Esophagus muscularis mucosa (tissue), 4 donors: Measurements from ENCODE around the gene HOXD4. TPM values are rescaled to one million over a fixed set of nuclear protein-coding genes. Genes with fewer than 3 reads are reported as not detected.
A peak's percentile ranks its signal among the peaks of the same experiment; 100 is the strongest.

ENCODE experiments used
- DNase-seq: peaks from one replicate; pipeline ENCODE4 v3.0.0-alpha.2; 2017; ENCODE audit errors: extremely low spot score
- H3K27ac ChIP-seq, 4 donors: fragments of 200-600 bp; sonication (generic); replicated peaks in 1 of 4; 1 replicate in 3 of 4; 2 replicates in 1 of 4; pipeline ENCODE4 v1.5.1; 2016 to 2019; ENCODE audit warnings: mild to moderate bottlenecking in 1 of 4
- H3K27me3 ChIP-seq, 4 donors: fragments of 200-600 bp; sonication (generic); one replicate each; pipeline versions ENCODE4 v1.5.1 to v1.6.0; 2016 to 2019
- H3K36me3 ChIP-seq, 4 donors: fragments of 200-600 bp; sonication (generic); one replicate each; pipeline ENCODE4 v1.5.1; 2016 to 2019
- H3K4me1 ChIP-seq, 4 donors: fragments of 200-600 bp; sonication (generic); one replicate each; pipeline ENCODE4 v1.5.1; 2016 to 2019
- H3K4me3 ChIP-seq, 4 donors: fragments of 200-600 bp; sonication (generic); 1 replicate in 2 of 4; 2 replicates in 2 of 4; pipeline ENCODE4 v1.5.1; 2016 to 2019; ENCODE audit warnings: mild to moderate bottlenecking in 4 of 4, moderate library complexity in 1 of 4
- H3K9me3 ChIP-seq, 4 donors: fragments of 200-600 bp; sonication (generic); 1 replicate in 3 of 4; 2 replicates in 1 of 4; pipeline ENCODE4 v1.5.1; 2016 to 2019
- EP300 ChIP-seq: sonication (generic); formaldehyde crosslinking; IDR thresholded peaks from one replicate; pipeline ENCODE4 v1.6.1; 2017; ENCODE audit warnings: antibody characterized with exemption
- POLR2A ChIP-seq: fragments of 450-650 bp; IDR thresholded peaks from one replicate; pipeline ENCODE4 v1.6.1; 2017; ENCODE audit warnings: antibody characterized with exemption, moderate library complexity, mild to moderate bottlenecking, low read depth
- POLR2AphosphoS5 ChIP-seq, 2 donors: sonication (generic); formaldehyde crosslinking; IDR thresholded peaks; one replicate each; pipeline ENCODE4 v1.6.1; 2017; ENCODE audit warnings: antibody characterized with exemption in 2 of 2
- WGBS: methylation state at CpG from one replicate; pipeline ENCODE4 v1.1.5; 2018; 5-methylcytosine and 5-hydroxymethylcytosine counted together
- intact Hi-C: fragments of 100-400 bp; cut with DNase I; formaldehyde crosslinking; loops from one replicate; pipeline ENCODE4 v1.15.1; 2023
- total RNA-seq, 4 donors: library from RNA; depleted of rRNA; stranded (reverse); fragments of >200 nt; gene quantifications; one replicate each; pipeline versions ENCODE4 v1.1.0 to v1.2.1, GENCODE V29; 2016
- TF ChIP-seq, protein P1 (sequence below), 3 experiments: fragments of 200-600 bp in 2 of 3; fragments of 450-650 bp in 1 of 3; sonication (generic) in 2 of 3; IDR thresholded peaks; one replicate each; pipeline ENCODE4 v1.5.1; 2017 to 2019; ENCODE audit warnings: antibody characterized with exemption in 3 of 3, mild to moderate bottlenecking in 2 of 3, moderate library complexity in 1 of 3

Gene HOXD4
- total RNA-seq, 4 donors from 2014 or later, result 0.66 to 2.9 (median 1.9) TPM

DNA sequence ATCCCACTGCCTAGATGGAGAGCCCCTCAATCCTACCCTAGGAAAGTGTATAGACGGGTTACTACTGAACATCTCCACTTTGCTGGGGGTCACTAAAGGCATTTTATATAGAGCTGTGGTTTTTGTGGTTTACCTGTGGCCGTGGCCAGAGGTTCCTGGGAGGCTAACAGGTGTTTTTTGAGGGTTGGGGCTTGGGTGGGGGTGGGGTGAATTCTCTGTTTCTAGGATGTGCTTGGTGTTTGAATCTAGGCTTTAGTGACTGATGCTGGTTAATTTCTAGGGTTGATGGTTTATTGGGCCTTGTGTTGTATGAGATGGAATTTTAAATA lies 14.1 kb upstream of the HOXD4 start:
- intact Hi-C loops, result no loop called here
- H3K27me3 ChIP-seq, result peaks cover 14 to 98% (median 67%) of the 10 kb centered on the region in 4 donors

DNA sequence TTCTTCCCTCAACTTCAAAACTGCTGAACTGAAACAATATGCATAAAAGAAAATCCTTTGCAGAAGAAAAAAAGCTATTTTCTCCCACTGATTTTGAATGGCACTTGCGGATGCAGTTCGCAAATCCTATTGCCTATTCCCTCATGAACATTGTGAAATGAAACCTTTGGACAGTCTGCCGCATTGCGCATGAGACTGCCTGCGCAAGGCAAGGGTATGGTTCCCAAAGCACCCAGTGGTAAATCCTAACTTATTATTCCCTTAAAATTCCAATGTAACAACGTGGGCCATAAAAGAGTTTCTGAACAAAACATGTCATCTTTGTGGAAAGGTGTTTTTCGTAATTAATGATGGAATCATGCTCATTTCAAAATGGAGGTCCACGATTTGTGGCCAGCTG lies 13.4 kb upstream of the HOXD4 start:
- Histone ChIP-seq H3K4me1 (peaks cover 22 to 41% (median 31%) of the 10 kb centered on the region in 4 donors), H3K27me3 (peaks cover 14 to 98% (median 63%) of the 10 kb centered on the region in 4 donors), H3K36me3 (no peaks in the 10 kb centered on the region), H3K4me3 (peak overlapping the region in 2 of 4 donors; percentile 12 to 51), H3K27ac (peak overlapping the region in 2 of 4 donors; percentile 22 to 36), H3K9me3 (no peaks in the 10 kb centered on the region)
- WGBS, result 46% methylated on average over 8 of the region's 8 CpGs
- TF ChIP-seq EP300 (no peak), POLR2A (no peak), POLR2AphosphoS5 (IDR thresholded peaks at IDR 0.05) (no peak)
- no peak for DNase-seq
- intact Hi-C loops, result no loop called here

More for the DNA sequence above, 14.1 kb upstream of the HOXD4 start:
- Histone ChIP-seq H3K36me3 (no peaks in the 10 kb centered on the region), H3K4me1 (peaks cover 22 to 47% (median 33%) of the 10 kb centered on the region in 4 donors), H3K4me3 (peak overlapping the region; percentile 49 to 60 (median 53)), H3K9me3 (no peaks in the 10 kb centered on the region), H3K27ac (peak overlapping the region; percentile 59 to 75 (median 68))
- TF ChIP-seq, protein P1, sequence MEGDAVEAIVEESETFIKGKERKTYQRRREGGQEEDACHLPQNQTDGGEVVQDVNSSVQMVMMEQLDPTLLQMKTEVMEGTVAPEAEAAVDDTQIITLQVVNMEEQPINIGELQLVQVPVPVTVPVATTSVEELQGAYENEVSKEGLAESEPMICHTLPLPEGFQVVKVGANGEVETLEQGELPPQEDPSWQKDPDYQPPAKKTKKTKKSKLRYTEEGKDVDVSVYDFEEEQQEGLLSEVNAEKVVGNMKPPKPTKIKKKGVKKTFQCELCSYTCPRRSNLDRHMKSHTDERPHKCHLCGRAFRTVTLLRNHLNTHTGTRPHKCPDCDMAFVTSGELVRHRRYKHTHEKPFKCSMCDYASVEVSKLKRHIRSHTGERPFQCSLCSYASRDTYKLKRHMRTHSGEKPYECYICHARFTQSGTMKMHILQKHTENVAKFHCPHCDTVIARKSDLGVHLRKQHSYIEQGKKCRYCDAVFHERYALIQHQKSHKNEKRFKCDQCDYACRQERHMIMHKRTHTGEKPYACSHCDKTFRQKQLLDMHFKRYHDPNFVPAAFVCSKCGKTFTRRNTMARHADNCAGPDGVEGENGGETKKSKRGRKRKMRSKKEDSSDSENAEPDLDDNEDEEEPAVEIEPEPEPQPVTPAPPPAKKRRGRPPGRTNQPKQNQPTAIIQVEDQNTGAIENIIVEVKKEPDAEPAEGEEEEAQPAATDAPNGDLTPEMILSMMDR (IDR thresholded peaks at IDR 0.05), result no peak
- TF ChIP-seq POLR2AphosphoS5 (IDR thresholded peaks at IDR 0.05), result no peak
- no peak for TF ChIP-seq POLR2A
- no peak for TF ChIP-seq EP300
- WGBS, result 28% methylated on average over 2 of the region's 2 CpGs
- DNase-seq, result no peak

DNA sequence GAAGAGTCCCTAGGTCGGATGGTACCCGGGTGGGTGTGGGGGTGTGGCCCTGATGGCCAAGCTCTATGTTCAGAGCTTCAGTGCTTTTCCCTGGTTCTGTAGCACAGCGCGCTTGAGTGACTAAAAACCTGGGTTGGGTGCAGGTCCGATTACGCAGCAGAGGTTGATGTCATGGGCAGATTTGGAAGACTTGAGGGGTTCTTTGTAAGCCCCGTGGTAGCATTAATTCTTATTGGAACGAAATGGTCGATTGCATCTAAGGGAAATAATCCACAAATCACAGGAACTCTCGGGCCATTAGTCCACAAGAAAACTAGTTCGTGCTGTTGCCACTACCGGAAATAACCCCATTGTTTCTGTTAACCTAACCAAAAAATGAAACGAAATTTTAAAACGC lies 12.8 kb upstream of the HOXD4 start:
- Histone ChIP-seq H3K4me3 (peak overlapping the region in 2 of 4 donors; percentile 1 to 36), H3K27me3 (peaks cover 14 to 98% (median 58%) of the 10 kb centered on the region in 4 donors), H3K9me3 (no peaks in the 10 kb centered on the region), H3K27ac (peak overlapping the region; percentile 7 to 47 (median 29)), H3K36me3 (no peaks in the 10 kb centered on the region), H3K4me1 (peaks cover 22 to 41% (median 31%) of the 10 kb centered on the region in 4 donors)
- intact Hi-C loops, result no loop called here
- TF ChIP-seq POLR2AphosphoS5 (IDR thresholded peaks at IDR 0.05) (no peak), POLR2A (no peak), EP300 (no peak)
- TF ChIP-seq, protein P1 (IDR thresholded peaks at IDR 0.05), result no peak
- 20% methylated on average over 14 of the region's 14 CpGs for WGBS
- no peak for DNase-seq

DNA sequence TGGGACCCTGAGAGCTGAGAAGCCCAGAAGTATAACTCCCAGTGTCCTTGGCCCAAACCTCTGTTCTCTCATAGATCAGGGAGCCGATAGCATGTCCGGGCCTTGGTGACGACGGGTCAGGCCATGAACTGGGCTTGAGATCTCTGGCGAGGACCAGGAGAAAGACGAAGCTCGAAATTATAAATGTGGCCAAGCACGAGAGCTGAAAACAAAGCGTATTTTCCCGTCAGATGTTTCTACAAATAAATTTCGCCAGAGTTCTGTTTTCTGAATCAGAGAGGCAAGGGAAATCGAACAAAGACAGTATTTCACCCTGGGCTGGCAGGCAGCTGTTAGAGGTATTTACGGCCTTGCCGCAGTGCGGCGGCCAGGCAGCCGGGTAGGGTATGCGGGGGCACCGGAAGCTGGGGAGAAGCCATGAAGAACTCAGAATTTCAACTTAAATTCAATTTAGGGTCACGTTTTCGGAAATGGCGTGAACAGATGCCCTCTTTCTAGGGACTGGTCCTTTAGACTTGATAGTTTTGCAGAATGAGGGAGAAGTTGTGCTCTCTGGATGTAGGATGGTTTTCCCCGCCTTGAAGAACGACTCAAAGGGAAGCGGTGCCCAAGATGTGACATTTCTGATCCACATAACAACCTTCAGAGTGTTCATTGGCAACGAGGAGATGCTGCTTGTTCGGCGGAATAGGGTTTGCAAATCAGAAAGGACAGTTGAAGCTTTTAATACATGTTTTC lies 12.3 kb upstream of the HOXD4 start:
- H3K4me3 ChIP-seq, result peak overlapping the region in 2 of 4 donors; percentile 36 to 53

More for the DNA sequence above, 12.3 kb upstream of the HOXD4 start:
- H3K4me1 ChIP-seq, result peaks cover 22 to 41% (median 31%) of the 10 kb centered on the region in 4 donors
- TF ChIP-seq POLR2A (no peak), POLR2AphosphoS5 (IDR thresholded peaks at IDR 0.05) (no peak), EP300 (no peak)
- TF ChIP-seq, protein P1 (IDR thresholded peaks at IDR 0.05), result no peak
- no peak for DNase-seq
- peak overlapping the region; percentile 7 to 65 (median 29) for H3K27ac ChIP-seq
- intact Hi-C loops, result no loop called here
- no peaks in the 10 kb centered on the region for H3K36me3 ChIP-seq
- H3K27me3 ChIP-seq, result peaks cover 14 to 96% (median 55%) of the 10 kb centered on the region in 4 donors
- WGBS, result 23% methylated on average over 28 of the region's 28 CpGs
- H3K9me3 ChIP-seq, result no peaks in the 10 kb centered on the region
